HG03342 (cell line): ENCODE data around the gene MDFIC.
"Not testable (repeated sequence)": the region's sequence is repeated elsewhere in the genome, so short reads cannot be mapped to it uniquely, and the experiment has no call there.

ENCODE experiments used
- ATAC-seq: cut with Tn5 transposase; IDR thresholded peaks from one replicate; pipeline ENCODE4 v1.9.1; 2021; ENCODE audit warnings: mild to moderate bottlenecking, moderate library complexity; ENCODE audit not compliant: unreplicated experiment

Gene MDFIC, protein sequence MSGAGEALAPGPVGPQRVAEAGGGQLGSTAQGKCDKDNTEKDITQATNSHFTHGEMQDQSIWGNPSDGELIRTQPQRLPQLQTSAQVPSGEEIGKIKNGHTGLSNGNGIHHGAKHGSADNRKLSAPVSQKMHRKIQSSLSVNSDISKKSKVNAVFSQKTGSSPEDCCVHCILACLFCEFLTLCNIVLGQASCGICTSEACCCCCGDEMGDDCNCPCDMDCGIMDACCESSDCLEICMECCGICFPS

DNA sequence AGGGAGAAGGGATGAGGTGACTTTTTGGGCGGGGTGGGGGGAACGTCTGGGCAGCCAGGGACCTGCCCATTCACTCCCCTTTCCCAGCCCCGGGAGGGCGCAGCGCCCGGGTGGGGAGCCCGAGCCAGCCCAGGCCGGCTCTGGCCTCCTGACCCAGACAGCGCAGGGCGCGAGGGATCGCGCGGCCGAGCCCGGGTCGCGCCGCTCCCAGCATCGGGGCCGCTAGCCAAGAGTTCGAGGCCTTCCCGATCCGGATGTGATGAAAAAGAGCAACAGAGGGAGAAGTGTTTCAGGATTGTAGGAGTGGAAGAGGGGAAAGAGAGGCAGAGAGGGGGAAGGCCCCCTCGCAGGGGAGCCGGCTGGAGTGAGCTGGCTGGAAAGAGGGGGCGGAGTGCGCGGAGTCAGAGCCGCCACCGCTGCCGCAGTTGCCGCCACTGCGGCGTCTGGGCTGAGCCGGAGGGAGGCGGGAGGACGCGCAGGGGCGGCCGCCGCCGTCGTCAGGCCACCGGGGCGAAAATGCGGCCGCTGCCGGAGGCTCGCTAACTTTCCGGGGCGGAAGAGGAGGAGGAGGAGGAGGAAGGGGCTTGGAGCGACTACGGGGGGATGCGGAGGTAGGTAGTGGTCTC lies at the start of gene MDFIC:
Gene MDFIC, plus strand, starts transcription at position 69 of the 626 bp plus-strand sequence. CDS start 940 bp downstream, outside the sequence.
- ATAC-seq, result peak; percentile 35

DNA sequence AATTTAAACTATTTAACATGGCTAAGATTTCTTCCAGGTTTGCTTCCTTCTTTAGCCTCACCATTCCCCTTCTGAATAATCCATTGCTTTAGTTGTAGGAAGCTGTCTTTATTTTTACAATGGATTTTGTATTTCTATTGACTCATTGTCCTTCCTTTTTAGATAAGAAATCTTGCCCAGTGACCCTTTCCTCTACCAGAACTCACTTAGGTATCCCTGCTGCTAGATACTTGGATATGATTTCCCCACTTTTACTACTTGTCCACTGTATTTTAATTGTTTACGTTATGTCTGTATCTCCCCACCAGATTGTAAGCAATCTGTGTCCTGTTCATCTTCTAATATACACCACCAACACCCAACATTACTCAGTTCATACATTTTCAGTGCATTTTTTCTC lies 47.7 kb upstream of the MDFIC start:
- ATAC-seq, result no peak

DNA sequence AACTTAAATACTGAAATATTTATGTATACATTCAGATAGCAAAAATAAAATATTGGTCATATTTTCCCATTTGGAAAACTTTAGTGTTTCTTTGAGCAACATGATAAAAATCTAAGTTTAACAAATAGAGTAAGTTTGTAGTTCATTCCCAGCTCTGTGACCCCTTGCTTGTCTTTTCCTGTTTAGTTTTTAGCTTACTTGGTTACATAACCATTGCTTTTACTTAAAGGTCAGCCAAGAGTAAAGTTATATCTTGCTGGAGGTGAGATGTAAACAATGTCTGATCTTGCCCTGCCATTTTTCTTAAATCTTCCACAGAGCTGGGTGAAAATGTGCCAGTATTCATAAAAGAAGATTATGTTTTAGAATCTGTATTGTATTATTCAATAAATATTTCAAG lies 46.7 kb upstream of the MDFIC start:
- no peak for ATAC-seq

DNA sequence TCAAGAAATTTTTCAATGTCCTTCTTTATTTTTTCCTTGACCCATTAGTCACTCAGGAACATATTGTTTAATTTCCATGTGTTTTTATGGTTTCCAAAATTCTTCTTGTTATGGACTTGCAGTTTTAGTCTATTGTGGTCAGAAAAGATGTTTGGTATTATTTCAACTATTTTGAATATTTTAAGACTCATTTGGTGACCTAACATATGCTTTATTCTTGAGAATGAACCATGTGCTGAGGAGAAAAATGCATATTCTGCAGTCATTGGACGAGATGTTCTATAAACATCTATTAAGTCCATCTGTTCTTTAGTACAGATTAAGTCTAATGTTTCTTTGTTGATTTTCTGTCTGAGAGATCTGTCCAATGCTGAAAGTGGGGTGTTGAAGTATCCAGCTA lies 42.3 kb upstream of the MDFIC start:
- ATAC-seq, result no peak

DNA sequence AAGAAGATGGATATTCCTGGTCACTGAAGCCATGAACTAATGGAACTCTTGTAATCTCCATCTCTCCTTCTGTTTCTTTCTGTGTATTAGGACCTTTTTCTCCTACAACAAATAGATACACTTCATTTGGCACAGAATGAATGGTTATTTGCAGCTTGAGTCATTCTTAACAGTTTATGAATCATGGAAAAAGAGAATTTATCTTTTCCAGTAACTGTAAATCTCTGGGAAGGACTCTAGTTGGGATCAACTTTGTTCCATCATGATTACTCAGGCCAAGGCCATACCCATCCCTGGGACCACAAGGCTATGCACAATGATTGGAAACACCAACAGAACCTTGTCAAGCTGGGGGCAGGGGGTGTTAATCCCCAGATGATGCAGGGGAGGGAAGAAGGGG lies 36.1 kb upstream of the MDFIC start:
- no peak for ATAC-seq

DNA sequence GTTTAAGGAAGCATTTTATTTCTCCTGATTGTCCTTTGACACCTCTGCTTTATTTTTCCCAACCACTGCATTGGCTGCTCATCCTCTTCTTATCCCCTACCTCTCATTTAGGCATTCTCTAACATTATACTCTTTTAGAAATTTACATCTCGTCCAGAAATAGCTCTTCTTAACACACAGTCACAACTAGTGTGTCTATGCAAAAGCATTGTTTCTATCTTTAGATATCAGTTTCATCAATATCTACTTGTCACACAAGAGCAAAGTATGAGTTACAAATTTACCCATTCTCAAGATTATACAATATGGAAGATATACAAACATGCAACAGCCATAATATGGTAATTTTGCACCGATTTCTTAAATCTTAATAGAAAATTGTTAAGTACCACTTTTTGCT lies 35.7 kb upstream of the MDFIC start:
- ATAC-seq, result no peak

DNA sequence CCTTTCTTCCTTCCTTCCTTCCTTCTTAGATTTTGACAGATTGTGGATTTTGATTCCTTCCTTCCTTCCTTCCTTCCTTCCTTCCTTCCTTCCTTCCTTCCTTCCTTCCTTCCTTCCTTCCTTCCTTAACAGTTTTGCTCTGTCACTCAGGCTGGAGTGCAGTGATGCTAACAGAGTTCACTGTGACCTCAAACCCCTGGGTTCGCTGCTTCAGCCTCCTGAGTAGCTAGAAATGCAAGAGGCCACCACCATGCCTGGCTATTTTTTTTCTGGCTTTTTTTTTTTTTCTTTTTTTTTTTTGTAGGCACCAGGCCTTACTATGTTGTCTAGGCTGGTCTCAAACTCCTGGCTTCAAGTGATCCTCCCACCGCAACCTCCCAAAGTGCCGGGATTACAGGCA lies 32.8 kb upstream of the MDFIC start:
- not testable (repeated sequence) for ATAC-seq

DNA sequence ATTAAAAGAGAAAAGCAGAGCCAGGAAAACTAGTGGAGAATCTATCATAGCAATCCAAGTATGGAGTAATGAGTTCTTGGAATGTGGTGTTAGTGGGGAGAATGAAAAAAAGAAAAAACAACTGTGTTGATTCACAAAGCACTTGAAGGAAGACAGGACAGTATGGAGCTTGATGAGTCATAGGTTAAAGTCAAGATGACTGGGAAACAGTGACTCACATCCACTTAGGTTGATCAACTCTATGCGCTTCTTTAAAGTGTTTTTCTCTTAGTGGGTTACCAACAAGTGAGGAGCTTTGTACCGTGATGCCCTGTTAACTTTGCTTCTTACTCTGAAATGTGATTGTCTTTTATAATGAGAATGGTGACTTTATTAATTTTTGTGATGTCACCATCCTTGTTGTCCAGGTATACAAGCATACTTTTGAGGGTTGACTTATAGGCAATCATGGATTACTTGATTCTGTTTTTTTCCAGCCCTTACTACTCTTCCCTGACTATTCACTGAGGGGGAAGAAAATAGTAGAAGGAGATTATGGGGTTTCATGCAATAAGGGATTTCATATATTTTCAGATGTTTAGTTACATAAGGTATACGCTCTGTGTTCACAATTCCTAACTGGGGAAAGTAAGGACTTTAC lies 32.1 kb upstream of the MDFIC start:
- ATAC-seq, result peak; percentile 60

DNA sequence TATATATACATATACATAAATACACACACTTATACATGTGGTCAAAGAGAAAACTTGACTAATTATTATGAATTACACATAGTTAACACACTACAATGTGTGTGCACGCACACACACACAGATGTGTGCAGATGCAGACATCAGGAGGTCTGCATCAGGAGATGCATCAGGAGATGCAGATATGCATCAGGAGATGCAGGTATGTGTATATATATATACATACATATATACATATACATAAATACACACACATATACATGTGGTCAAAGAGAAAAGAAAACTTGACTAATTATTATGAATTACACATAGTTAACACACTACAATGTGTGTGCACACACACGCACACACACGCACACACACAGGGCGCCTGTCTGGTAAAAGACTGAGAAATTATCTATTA lies 31.3 kb upstream of the MDFIC start:
- ATAC-seq, result no peak

DNA sequence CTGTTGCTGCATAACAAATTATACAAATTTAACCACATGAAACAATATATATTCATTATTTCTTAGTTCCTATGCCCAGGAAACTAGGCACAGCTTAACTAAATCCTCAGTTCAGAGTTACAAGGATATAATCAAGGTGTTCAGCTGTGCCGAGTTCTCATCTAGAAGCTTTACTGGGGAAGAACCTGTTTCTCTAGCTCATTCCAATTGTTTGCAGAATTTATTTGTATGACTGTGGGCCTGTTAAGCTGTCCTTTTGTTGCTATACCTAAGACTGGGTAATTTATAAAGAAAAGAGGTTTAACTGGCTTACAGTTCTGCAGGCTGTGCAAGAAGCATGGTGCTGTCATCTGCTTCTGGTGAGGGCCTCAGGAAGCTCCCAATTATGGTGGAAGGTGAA lies 21.8 kb upstream of the MDFIC start:
- ATAC-seq, result no peak

DNA sequence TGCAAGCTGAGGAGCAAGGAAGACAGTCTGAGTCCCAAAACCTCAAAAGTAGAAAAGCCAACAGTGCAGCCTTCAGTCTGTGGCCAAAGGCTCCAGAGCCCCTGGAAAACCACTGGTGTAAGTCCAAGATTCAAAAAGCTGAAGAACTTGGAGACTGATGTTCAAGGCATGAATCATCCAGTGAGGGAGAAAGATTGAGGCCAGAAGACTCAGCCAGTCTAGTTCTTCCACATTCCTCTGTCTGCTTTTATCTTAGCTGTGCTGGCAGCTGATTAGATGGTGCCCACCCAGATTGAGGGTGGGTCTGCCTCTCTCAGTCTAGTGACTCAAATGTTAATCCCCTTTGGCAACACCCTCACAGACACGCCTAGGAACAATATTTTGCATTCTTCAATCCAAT lies 20.1 kb upstream of the MDFIC start:
- no peak for ATAC-seq

DNA sequence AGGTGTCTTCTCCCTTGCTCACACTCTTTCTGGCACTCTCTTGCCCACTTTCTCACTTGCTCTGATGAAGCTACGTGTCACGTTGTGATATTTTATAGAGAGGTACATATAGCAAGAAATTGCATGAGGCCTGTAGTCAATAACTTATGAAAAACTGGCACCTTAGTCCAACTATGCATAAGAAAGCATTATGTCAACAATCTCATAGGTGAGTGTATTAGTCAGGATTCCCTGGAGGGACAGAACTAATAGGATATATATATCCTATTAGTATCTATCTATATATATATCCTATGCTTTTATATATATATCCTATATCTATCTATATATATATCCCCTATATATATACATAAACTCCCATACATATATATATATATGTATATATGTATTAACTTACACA lies 18.8 kb upstream of the MDFIC start:
- ATAC-seq, result no peak

DNA sequence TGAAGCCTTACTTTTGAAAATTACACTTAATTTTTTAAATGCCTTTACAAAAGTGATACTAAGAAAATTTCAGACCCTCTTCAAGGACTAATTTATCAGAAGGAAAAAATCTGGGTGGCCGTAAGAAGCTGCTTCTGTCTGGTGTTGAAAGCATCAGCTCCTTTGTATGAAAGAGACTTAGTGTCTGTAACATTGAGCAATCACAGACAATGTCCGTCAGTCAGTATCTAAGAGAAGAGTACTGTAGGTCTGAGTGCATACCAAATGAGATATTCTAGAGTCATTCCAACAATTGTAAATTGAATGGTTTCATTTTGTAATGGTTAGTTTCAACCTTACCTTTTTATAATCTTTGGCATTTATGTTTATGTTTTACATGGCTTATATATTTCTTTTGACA lies 11.1 kb upstream of the MDFIC start:
- no peak for ATAC-seq

DNA sequence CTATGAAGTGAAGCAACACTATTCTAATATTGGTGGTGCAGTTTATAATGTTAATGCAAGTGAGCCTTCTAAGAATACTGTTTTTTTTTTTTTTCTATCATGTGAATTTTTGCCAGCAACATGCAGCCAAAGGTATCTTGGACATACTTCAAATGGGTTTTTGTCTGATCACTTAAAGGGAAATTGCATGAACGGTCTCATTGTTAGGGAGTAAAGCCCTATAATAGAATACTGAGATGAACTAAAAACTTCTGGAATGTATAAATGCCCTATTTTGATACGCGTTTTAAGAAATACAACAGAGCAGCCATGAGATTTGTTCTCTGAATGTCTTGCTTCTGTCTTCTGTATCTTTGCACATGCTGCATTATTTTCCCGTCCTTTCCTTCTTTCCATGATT lies 10.5 kb upstream of the MDFIC start:
- ATAC-seq, result no peak

DNA sequence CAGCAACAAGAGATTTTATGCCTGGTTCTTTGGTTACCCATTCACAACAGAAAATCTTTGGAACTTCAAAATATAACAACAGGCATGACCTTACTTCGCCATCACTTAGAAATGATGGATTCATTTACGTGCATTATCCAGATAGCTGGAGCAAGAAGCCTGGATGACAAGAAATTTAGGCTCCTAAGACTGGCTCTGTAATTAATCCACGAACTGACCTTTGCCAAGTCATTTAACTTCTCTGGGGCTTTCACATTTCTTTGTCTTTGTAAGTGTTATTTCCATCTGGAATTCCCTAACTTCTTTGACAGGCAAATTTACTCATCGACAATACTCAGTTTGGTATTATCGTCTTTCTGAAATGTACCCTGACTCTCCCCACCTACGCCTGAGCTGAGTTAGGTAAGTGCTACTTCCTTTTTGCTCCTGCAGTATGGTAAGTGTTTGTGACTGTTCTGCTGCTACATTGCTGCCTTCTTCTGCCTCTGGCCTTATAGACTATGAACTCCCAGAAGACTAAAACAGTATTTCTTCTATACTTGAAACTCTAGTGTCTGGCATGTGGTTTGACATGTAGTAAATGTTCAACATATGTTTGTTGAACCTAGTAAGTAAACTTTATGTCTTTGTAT lies 5.5 kb upstream of the MDFIC start:
- peak; percentile 89 for ATAC-seq

DNA sequence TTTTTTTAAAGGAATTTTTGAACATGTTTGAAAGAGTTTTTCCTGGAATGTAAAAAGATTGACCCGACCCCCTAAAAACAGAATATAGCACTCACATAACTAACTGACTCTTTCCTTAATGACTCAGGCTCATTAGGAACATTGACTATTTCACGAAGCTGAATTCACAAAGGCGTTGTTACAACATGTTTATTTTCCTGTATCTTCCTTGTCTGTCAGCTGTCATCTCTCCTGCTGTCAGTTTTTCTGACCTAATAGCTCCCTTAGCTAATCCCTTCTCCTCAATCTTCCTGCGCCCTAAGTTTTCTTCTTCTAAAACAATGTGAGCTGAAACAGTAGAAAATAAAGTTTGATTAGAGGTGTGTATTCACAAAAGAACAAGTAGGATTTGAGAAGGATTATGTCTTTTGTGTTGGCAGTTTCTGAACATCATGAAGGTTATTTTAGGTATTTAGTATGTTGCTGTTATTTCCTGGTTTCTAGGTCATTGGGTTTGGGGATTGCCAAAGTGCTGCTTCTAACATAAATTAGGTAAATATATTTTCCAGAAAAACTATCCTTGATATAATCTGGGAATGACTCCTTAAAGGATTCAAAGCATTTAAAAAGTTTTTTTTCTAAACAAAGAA lies 4.6 kb upstream of the MDFIC start:
- ATAC-seq, result no peak

DNA sequence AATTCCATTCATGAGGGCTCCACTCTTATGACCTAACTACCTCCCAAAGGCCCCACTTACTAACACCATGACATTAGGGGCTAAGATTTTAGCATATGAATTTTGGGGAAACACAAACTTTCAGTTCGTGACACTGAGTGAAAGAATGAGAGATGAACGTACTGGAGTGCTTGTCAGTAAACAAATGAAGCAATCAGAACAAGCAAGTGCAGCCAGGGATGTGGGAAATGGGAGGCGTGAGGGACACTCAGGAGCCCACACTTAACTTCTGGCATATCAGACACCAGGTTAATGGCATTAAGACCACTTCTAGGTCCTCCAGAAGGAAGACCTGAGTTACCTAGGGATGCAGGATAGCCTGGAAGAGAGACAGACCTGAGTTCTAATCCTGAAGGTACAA lies 2.3 kb upstream of the MDFIC start:
- no peak for ATAC-seq

DNA sequence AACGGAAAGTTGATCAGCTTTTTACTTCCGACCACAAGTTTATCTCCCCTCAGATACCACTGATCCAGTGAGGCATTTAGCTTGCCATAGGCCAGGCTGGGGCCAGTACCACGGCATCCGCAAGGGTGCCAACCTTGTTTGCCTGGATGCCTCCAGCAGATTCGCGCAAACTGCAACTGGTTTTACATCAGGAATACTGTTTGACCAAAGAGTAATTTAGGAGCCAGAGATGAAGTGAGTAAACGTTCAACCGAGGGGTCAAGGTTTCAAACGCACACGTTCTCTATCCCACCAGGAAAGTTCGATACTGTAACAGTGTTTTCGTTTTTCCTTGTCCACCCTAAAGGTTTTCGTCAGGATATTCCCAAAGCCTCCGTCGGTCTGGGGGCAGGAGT lies 266 bp upstream of the MDFIC start:
- ATAC-seq, result no peak

DNA sequence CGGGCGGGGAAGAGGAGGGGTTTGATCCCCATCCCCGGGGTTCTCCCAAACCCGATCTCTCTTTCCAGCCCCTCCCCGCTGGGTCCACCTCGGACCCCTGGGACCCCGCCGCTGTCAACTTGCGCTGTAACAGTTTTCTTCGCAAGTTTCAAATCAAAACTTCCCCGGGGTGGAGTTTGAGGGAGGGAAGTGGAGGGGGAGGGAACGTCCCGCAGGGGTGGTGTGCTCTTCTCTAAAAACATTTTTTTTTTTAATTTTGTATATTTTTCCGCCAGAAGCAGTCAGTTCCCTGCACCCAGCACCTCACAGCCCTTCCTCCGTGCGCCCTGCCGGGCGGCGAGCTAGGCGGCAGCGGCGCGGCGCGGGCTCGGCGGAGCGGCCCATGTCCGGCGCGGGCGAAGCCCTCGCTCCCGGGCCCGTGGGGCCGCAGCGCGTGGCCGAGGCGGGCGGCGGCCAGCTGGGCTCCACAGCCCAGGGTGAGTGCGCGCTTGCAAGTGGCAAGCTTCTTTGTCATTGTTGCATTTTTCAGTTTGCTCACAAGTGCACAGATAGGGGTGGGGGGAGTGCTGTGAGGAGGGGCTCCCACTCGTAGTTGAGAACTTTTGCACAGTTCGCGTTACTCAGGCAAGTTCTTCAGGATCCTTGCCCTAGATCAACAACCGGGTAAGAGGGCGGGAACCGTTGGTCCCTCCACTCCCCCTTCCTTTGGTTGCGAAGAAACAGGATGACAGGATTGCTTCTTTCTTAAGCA lies 933 bp downstream of the MDFIC start:
- peak; percentile 28 for ATAC-seq

DNA sequence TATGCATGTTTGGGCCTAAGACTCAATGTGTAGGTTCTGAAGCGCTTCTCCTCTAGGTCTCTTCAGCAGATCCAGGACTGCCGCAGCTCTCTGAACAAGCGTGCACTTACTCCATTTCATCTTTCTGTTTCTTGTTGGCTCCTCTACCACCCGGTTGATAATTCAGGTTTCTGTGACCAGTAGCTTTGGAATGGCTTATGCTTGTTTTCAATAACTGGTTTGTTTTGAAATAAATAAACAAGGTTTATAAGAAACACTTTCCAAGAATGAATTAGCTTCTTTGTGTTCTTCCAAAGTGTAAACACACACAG lies 1.5 kb downstream of the MDFIC start:
- no peak for ATAC-seq
